GM12878 (cell line): Measurements from ENCODE around the gene CALML5. TPM values are rescaled to one million over a fixed set of nuclear protein-coding genes. Genes with fewer than 3 reads are reported as not detected.

Experiments
- ATAC-seq: fragments of 200-7000 bp; cut with Tn5 transposase; 3 replicates; pipeline ENCODE4 v1.9.1; 2020; ENCODE audit warnings: mild to moderate bottlenecking, moderate library complexity
- BruUV-seq: library from RNA; stranded (reverse); fragments of 400-500 nt; replicated peaks from 2 replicates; lab custom pipeline; 2021; lab: Mats Ljungman, UMichigan
- CTCF ChIA-PET: fragments of 300-600 bp; sonication (Branson Sonifier 250); formaldehyde crosslinking; extraction: SDS; loops from one replicate; lab custom pipeline; 2021; ENCODE audit warnings: inconsistent platforms; lab: Yijun Ruan, JAX
- POLR2A ChIA-PET: fragments of 350-600 bp; formaldehyde crosslinking; extraction: SDS; loops from one replicate; lab custom pipeline; 2021; ENCODE audit warnings: inconsistent platforms; lab: Charles Lee
- RAD21 ChIA-PET: fragments of 300-600 bp; sonication (Branson Sonifier 250); formaldehyde crosslinking; loops from one replicate; lab custom pipeline; 2023; ENCODE audit warnings: antibody characterized with exemption; ENCODE audit not compliant: unreplicated experiment; lab: Charles Lee
- SMC1A ChIA-PET: fragments of 300-600 bp; sonication (Branson Sonifier 250); formaldehyde crosslinking; loops from one replicate; lab custom pipeline; 2023; ENCODE audit not compliant: unreplicated experiment, uncharacterized antibody; lab: Charles Lee
- DNase-seq: peaks from one replicate; pipeline ENCODE4 v3.0.0-alpha.2; 2011; ENCODE audit warnings: low read depth, low spot score
- FAIRE-seq: peaks from 3 replicates; lab custom pipeline; 2011; peaks lifted over from hg19 to GRCh38; lab: Jason Lieb, UNC
- H2AFZ ChIP-seq: 2 replicates; pipeline ENCODE4 v1.6.0; 2011; ENCODE audit warnings: low read depth, low read length, control low read depth; ENCODE audit not compliant: control insufficient read depth
- H3K27ac ChIP-seq: 2 replicates; pipeline ENCODE4 v1.5.1; 2011; ENCODE audit warnings: control low read depth; ENCODE audit not compliant: control insufficient read depth, insufficient read depth
- H3K27me3 ChIP-seq, 2 experiments: replicated peaks in 1 of 2; 2 replicates each; pipeline versions ENCODE4 v1.6.0 to v1.6.1; 2011; ENCODE audit warnings: low read length in 1 of 2; ENCODE audit not compliant: control insufficient read depth in 2 of 2, insufficient read depth in 2 of 2
- H3K36me3 ChIP-seq, 2 experiments: 2 replicates each; pipeline ENCODE4 v1.5.1; 2011; ENCODE audit warnings: low read length in 1 of 2; ENCODE audit not compliant: control insufficient read depth in 2 of 2, insufficient read depth in 2 of 2
- H3K4me1 ChIP-seq: 2 replicates; pipeline ENCODE4 v1.6.1; 2011; ENCODE audit warnings: mild to moderate bottlenecking, low read length, moderate library complexity, mixed read lengths; ENCODE audit not compliant: control insufficient read depth, insufficient read depth
- H3K4me2 ChIP-seq: 2 replicates; pipeline ENCODE4 v1.6.0; 2011; ENCODE audit warnings: control low read depth; ENCODE audit not compliant: control insufficient read depth, insufficient read depth
- H3K4me3 ChIP-seq: fragments of 200-600 bp; sonication (generic); 2 replicates; pipeline ENCODE4 v1.5.1; 2016
- H3K79me2 ChIP-seq: 2 replicates; pipeline ENCODE4 v1.6.0; 2011; ENCODE audit warnings: low read length; ENCODE audit not compliant: control insufficient read depth, insufficient read depth
- H3K9ac ChIP-seq: 2 replicates; pipeline ENCODE4 v1.8.0; 2011; ENCODE audit warnings: low read length, control low read depth, mixed read lengths; ENCODE audit not compliant: control insufficient read depth, insufficient read depth
- H3K9me3 ChIP-seq: replicated peaks from 3 replicates; pipeline ENCODE4 v1.5.1; 2011; ENCODE audit warnings: mild to moderate bottlenecking, low read length; ENCODE audit not compliant: control insufficient read depth, insufficient read depth
- H4K20me1 ChIP-seq: 2 replicates; pipeline ENCODE4 v1.6.0; 2011; ENCODE audit not compliant: control insufficient read depth, insufficient read depth
- EED ChIP-seq: sonication (generic); IDR thresholded peaks from 2 replicates; pipeline ENCODE4 v1.6.1; 2016; ENCODE audit warnings: antibody characterized with exemption, low read depth
- FOS ChIP-seq: IDR thresholded peaks from 3 replicates; pipeline ENCODE4 v1.6.1; 2011; ENCODE audit warnings: borderline replicate concordance; ENCODE audit not compliant: insufficient read length; ENCODE audit errors: extremely low read depth
- FOXK2 ChIP-seq: fragments of 450-650 bp; IDR thresholded peaks from 2 replicates; pipeline ENCODE4 v1.6.1; 2017; ENCODE audit warnings: mild to moderate bottlenecking, moderate library complexity
- NBN ChIP-seq: fragments of 450-650 bp; IDR thresholded peaks from 2 replicates; pipeline ENCODE4 v1.6.1; 2016
- NR2C1 ChIP-seq: fragments of 450-650 bp; IDR thresholded peaks from 2 replicates; pipeline ENCODE4 v1.6.1; 2017; ENCODE audit warnings: antibody characterized with exemption, mild to moderate bottlenecking, moderate library complexity
- SIX5 ChIP-seq: IDR thresholded peaks from 2 replicates; pipeline ENCODE4 v1.6.1; 2011; ENCODE audit warnings: mild to moderate bottlenecking, low read depth, low read length, moderate library complexity; ENCODE audit not compliant: severe bottlenecking
- TARDBP ChIP-seq: IDR thresholded peaks from 2 replicates; pipeline ENCODE4 v1.6.1; 2016; ENCODE audit warnings: borderline replicate concordance
- TCF3 ChIP-seq: IDR thresholded peaks from 2 replicates; pipeline ENCODE4 v1.6.1; 2012; ENCODE audit warnings: low read depth, mild to moderate bottlenecking, low read length, borderline replicate concordance; ENCODE audit not compliant: insufficient read depth
- ZNF622 ChIP-seq: fragments of 450-650 bp; IDR thresholded peaks from 2 replicates; pipeline ENCODE4 v1.6.1; 2017; ENCODE audit warnings: mild to moderate bottlenecking, inconsistent platforms
- ZSCAN29 ChIP-seq: fragments of 450-650 bp; IDR thresholded peaks from 2 replicates; pipeline ENCODE4 v1.6.1; 2017; ENCODE audit warnings: mild to moderate bottlenecking, moderate library complexity
- WGBS: methylation state at CpG from one replicate; pipeline ENCODE4 v1.1.6; 2016; ENCODE audit warnings: low lambda C conversion rate; ENCODE audit not compliant: insufficient replicate concordance, insufficient coverage; ENCODE audit errors: missing lambda C conversion rate; 5-methylcytosine and 5-hydroxymethylcytosine counted together
- in situ Hi-C: fragments of 300-500 bp; cut with MboI; formaldehyde crosslinking; loops from 9 replicates; pipeline ENCODE4 v1.14.3; 2018; ENCODE audit warnings: mixed read lengths
- intact Hi-C: fragments of 100-400 bp; cut with micrococcal nuclease; formaldehyde crosslinking; loops from one replicate; pipeline ENCODE4 v1.14.2; 2022; ENCODE audit not compliant: unreplicated experiment
- polyA plus RNA-seq, 11 experiments: library from polyadenylated mRNA; depleted of rRNA in 4 of 11; unstranded in 6 of 11; stranded (reverse) in 5 of 11; fragments of >200 nt; fragmentation: Nextera tagmentation in 4 of 11; fragmentation: Illumina TruSeq in 1 of 11; extraction: Ambion mirVana in 4 of 11; extraction: Trizol in 1 of 11; gene quantifications; 1 replicate in 1 of 11; 2 replicates in 10 of 11; pipeline versions ENCODE4 v1.2.1 to v1.2.3, GENCODE V29; 2011 to 2016; ENCODE audit warnings: inconsistent platforms in 2 of 11, missing spikeins in 2 of 11, low read depth in 1 of 11
- total RNA-seq, 4 experiments: library from RNA; depleted of rRNA in 3 of 4; stranded (reverse); fragments of >200 nt in 3 of 4; fragmentation: Illumina TruSeq in 1 of 4; extraction: Trizol in 1 of 4; gene quantifications; 2 replicates each; pipeline versions ENCODE4 v1.2.1 to v1.2.3, GENCODE V29; 2013 to 2021
- TF ChIP-seq, protein P1 (sequence below), 3 experiments: IDR thresholded peaks in 2 of 3; conservative IDR thresholded peaks in 1 of 3; 2 replicates each; pipeline ENCODE4 v1.5.1; 2011; ENCODE audit warnings: low read depth in 3 of 3, low read length in 3 of 3, mild to moderate bottlenecking in 3 of 3, control low read depth in 2 of 3, moderate library complexity in 2 of 3, inconsistent platforms in 1 of 3, mixed read lengths in 1 of 3; ENCODE audit not compliant: control insufficient read depth in 2 of 3, insufficient read depth in 1 of 3; ENCODE audit errors: extremely low read depth in 1 of 3
- TF ChIP-seq, protein P2 (sequence below): fragments of 450-650 bp; IDR thresholded peaks from 2 replicates; pipeline ENCODE4 v1.6.1; 2014; ENCODE audit warnings: mild to moderate bottlenecking
- TF ChIP-seq, protein P3 (sequence below): IDR thresholded peaks from 2 replicates; pipeline ENCODE4 v1.6.1; 2012; ENCODE audit warnings: low read depth, low read length, improper control_type of control experiment

CALML5 gene
- total and polyA plus RNA-seq, 10 of the 15 experiments (the other 5 are each of a cell fraction or from before 2014, with no cell fraction given), result not detected

DNA sequence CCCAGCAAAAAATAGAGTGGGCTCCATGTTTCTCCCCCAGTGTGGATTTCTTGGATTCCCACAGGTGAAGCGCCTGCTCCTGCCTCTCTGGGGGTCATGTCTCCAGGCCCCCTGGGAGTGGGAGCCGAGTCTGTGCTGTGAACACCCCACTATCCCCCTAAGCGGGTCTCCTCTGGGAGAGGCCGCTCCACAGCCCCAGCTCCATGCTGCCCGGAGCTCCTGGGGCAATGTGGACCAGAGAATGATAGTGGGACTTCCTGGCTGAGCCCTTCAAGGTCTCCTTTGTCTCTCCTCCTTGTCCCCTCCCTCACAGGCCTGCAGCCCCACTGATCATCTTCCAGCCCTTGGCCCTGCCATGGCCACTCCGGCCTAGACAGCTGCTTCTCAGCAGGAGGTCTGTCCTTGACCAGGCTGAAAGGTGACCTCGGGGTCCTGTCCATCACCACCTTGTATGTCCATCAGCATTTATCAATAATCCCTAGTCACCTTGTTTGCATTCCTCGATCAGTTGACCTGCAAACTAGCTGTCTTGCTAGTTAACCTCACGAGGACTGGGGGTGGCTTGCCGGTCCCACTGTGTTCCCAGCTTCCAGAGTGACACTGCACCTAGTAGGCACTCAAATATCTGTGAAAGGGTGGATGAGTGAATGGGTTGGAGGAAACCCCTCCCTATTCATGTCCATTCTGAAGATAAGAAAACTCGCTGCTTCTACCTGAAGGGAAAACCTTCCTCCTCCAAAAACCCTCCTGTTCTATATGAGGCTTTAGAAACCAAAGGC lies 24.6 kb upstream of the CALML5 start:
- FAIRE-seq, result no peak
- RAD21 ChIA-PET, result no interaction called here
- H4K20me1 ChIP-seq, result no peaks in the 10 kb centered on the region
- CTCF ChIA-PET, result no interaction called here
- H3K4me2 ChIP-seq, result no peak overlapping the region
- H3K36me3 ChIP-seq, result no peaks in the 10 kb centered on the region
- SMC1A ChIA-PET, result no interaction called here
- H2AFZ ChIP-seq, result no peak overlapping the region
- intact Hi-C loops, result no loop called here
- no peak overlapping the region for H3K27ac ChIP-seq
- no peaks in the 10 kb centered on the region for H3K9me3 ChIP-seq
- peaks cover 3% of the 10 kb centered on the region in 2 experiments; a peak in 3 of 4 replicates for H3K27me3 ChIP-seq
- no peak overlapping the region for H3K9ac ChIP-seq
- no peaks in the 10 kb centered on the region for H3K4me1 ChIP-seq
- no peaks in the 10 kb centered on the region for H3K79me2 ChIP-seq
- no peak overlapping the region for H3K4me3 ChIP-seq
- no peak for DNase-seq
- BruUV-seq, result no TSS peak
- in situ Hi-C loops, result no loop called here
- 10% methylated on average over 11 of the region's 11 CpGs for WGBS
- ATAC-seq, result no peak
- TF ChIP-seq EED, result no peak
- no peak for TF ChIP-seq TCF3
- no peak for TF ChIP-seq NR2C1
- no peak for TF ChIP-seq FOXK2
- TF ChIP-seq NBN, result no peak
- no peak for TF ChIP-seq ZNF622
- no peak for TF ChIP-seq ZSCAN29
- POLR2A ChIA-PET, result interaction anchor here (0.6 kb wide), 1 partner anchor 188 kb away, joined by 3 read pairs; no protein-coding TSS in a partner anchor

DNA sequence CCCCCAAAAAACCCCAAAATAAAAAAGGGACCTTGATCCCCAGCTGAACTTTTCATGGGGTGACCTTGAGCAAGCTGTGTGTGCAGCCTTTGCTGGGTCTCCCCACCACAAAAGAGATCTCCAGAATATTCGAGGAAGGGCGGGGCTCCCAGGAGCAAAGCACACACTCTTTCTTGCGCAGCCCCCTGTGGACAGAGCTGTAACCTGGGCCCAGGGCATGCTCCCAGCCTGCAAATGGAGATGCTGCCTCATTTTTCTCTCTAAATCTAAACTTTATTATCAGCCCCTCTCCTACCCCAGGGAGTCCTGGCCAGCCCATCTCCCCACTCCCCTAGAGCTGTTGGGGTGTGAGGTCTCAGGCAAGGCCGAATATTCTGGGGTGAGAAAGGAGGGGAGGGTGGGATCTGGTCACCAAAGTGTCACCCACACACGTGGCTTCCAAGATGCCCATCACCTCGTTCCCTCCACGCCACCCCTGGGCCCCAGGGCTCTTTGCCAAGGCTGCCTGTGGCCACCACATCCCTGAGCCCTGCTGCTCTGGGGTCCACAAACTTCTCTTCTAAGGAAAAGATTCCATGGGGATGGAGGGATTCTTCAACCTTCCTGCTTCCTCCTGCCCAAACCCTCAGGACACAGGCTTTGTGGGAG lies 23.7 kb upstream of the CALML5 start:
- intact Hi-C loops (no loop called here), in situ Hi-C loops (no loop called here)
- POLR2A ChIA-PET, result no interaction called here
- H3K4me2 ChIP-seq, result no peak overlapping the region
- SMC1A ChIA-PET, result no interaction called here
- H3K27ac ChIP-seq, result no peak overlapping the region
- peaks cover 3 to 6% of the 10 kb centered on the region in 2 experiments; a peak in 3 of 4 replicates for H3K27me3 ChIP-seq
- DNase-seq (no peak), ATAC-seq (no peak), FAIRE-seq (no peak)
- no peaks in the 10 kb centered on the region for H4K20me1 ChIP-seq
- no peaks in the 10 kb centered on the region for H3K9me3 ChIP-seq
- H3K4me1 ChIP-seq, result no peaks in the 10 kb centered on the region
- H3K79me2 ChIP-seq, result no peaks in the 10 kb centered on the region
- RAD21 ChIA-PET, result no interaction called here
- CTCF ChIA-PET, result no interaction called here
- H3K36me3 ChIP-seq, result no peaks in the 10 kb centered on the region
- 5% methylated on average over 7 of the region's 7 CpGs for WGBS
- no TSS peak for BruUV-seq
- no peak overlapping the region for H2AFZ ChIP-seq
- H3K9ac ChIP-seq, result no peak overlapping the region
- H3K4me3 ChIP-seq, result no peak overlapping the region
- no peak for TF ChIP-seq TARDBP
- TF ChIP-seq FOS, result no peak
- TF ChIP-seq, protein P1, sequence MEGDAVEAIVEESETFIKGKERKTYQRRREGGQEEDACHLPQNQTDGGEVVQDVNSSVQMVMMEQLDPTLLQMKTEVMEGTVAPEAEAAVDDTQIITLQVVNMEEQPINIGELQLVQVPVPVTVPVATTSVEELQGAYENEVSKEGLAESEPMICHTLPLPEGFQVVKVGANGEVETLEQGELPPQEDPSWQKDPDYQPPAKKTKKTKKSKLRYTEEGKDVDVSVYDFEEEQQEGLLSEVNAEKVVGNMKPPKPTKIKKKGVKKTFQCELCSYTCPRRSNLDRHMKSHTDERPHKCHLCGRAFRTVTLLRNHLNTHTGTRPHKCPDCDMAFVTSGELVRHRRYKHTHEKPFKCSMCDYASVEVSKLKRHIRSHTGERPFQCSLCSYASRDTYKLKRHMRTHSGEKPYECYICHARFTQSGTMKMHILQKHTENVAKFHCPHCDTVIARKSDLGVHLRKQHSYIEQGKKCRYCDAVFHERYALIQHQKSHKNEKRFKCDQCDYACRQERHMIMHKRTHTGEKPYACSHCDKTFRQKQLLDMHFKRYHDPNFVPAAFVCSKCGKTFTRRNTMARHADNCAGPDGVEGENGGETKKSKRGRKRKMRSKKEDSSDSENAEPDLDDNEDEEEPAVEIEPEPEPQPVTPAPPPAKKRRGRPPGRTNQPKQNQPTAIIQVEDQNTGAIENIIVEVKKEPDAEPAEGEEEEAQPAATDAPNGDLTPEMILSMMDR (IDR thresholded peaks at IDR 0.05 in 2 of 3, conservative IDR thresholded peaks at IDR 0.05 in 1 of 3; ENCODE audit: control insufficient read depth in 2 of 3, extremely low read depth in 1 of 3, insufficient read depth in 1 of 3, low read depth in 3 of 3, low read length in 3 of 3), result no peak
- TF ChIP-seq, protein P2, sequence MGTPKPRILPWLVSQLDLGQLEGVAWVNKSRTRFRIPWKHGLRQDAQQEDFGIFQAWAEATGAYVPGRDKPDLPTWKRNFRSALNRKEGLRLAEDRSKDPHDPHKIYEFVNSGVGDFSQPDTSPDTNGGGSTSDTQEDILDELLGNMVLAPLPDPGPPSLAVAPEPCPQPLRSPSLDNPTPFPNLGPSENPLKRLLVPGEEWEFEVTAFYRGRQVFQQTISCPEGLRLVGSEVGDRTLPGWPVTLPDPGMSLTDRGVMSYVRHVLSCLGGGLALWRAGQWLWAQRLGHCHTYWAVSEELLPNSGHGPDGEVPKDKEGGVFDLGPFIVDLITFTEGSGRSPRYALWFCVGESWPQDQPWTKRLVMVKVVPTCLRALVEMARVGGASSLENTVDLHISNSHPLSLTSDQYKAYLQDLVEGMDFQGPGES, result no peak
- no peak for TF ChIP-seq SIX5
- TF ChIP-seq, protein P3, sequence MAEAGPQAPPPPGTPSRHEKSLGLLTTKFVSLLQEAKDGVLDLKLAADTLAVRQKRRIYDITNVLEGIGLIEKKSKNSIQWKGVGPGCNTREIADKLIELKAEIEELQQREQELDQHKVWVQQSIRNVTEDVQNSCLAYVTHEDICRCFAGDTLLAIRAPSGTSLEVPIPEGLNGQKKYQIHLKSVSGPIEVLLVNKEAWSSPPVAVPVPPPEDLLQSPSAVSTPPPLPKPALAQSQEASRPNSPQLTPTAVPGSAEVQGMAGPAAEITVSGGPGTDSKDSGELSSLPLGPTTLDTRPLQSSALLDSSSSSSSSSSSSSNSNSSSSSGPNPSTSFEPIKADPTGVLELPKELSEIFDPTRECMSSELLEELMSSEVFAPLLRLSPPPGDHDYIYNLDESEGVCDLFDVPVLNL, result no peak
